HepG2 (cell line): ENCODE data around the gene GNRH2. TPM values are rescaled to one million over a fixed set of nuclear protein-coding genes. Genes with fewer than 3 reads are reported as not detected.

ENCODE experiments used
- FOXM1 ChIP-seq: sonication (generic); formaldehyde crosslinking; IDR thresholded peaks from 2 replicates; pipeline ENCODE4 v1.5.0; 2020; ENCODE audit warnings: missing genetic modification reagents
- HNRNPK ChIP-seq: fragments of 200-400 bp; formaldehyde crosslinking; IDR thresholded peaks from 2 replicates; pipeline ENCODE4 v1.6.1; 2018; ENCODE audit warnings: low read length, low read depth, moderate library complexity, mild to moderate bottlenecking; ENCODE audit not compliant: poor library complexity, severe bottlenecking
- HOXA7 ChIP-seq: sonication (generic); formaldehyde crosslinking; IDR thresholded peaks from 2 replicates; pipeline ENCODE4 v1.8.1; 2022; ENCODE audit warnings: mild to moderate bottlenecking, missing genetic modification reagents, moderate library complexity
- MZF1 ChIP-seq: sonication (generic); formaldehyde crosslinking; IDR thresholded peaks from 2 replicates; pipeline ENCODE4 v1.8.1; 2023; ENCODE audit warnings: mild to moderate bottlenecking, missing genetic modification reagents, borderline replicate concordance
- NFE2L1 ChIP-seq: sonication (generic); formaldehyde crosslinking; IDR thresholded peaks from 2 replicates; pipeline ENCODE4 v1.4.0; 2020; ENCODE audit warnings: missing genetic modification reagents, mild to moderate bottlenecking, borderline replicate concordance
- SMAD3 ChIP-seq: sonication (generic); formaldehyde crosslinking; IDR thresholded peaks from 2 replicates; pipeline ENCODE4 v1.4.0; 2020; ENCODE audit warnings: missing genetic modification reagents
- ZFP37 ChIP-seq: sonication (generic); formaldehyde crosslinking; IDR thresholded peaks from 2 replicates; pipeline ENCODE4 v1.4.0; 2020; ENCODE audit warnings: missing genetic modification reagents, borderline replicate concordance
- ZNF10 ChIP-seq: sonication (generic); formaldehyde crosslinking; IDR thresholded peaks from 2 replicates; pipeline ENCODE4 v1.4.0; 2020; ENCODE audit warnings: mild to moderate bottlenecking, low read depth, missing genetic modification reagents, borderline replicate concordance
- ZNF562 ChIP-seq: sonication (generic); formaldehyde crosslinking; IDR thresholded peaks from 2 replicates; pipeline ENCODE4 v1.8.0; 2022; ENCODE audit warnings: missing genetic modification reagents, borderline replicate concordance
- polyA plus RNA-seq, 8 experiments: library from polyadenylated mRNA; depleted of rRNA in 3 of 8; stranded (reverse) in 7 of 8; unstranded in 1 of 8; fragments of >200 nt; fragmentation: Illumina TruSeq in 4 of 8; extraction: Trizol in 4 of 8; gene quantifications; 2 replicates each; pipeline versions ENCODE4 v1.2.1 to v1.2.3, GENCODE V29; 2011 to 2016; ENCODE audit warnings: low read depth in 4 of 8, missing spikeins in 1 of 8, mixed read lengths in 1 of 8; ENCODE audit not compliant: insufficient read depth in 1 of 8
- total RNA-seq, 5 experiments: library from RNA; depleted of rRNA; stranded (reverse); fragments of >200 nt; fragmentation: Illumina TruSeq; extraction: Trizol; gene quantifications; 2 replicates each; pipeline ENCODE4 v1.2.3, GENCODE V29; 2016; ENCODE audit warnings: low read depth in 1 of 5
- TF ChIP-seq, protein P1 (sequence below), 2 experiments: sonication (generic) in 1 of 2; formaldehyde crosslinking in 1 of 2; IDR thresholded peaks; 2 replicates each; pipeline versions ENCODE4 v1.4.0 to v1.6.1; 2016 to 2020; ENCODE audit warnings: borderline replicate concordance in 1 of 2, low read depth in 1 of 2, mild to moderate bottlenecking in 1 of 2, missing genetic modification reagents in 1 of 2
- TF ChIP-seq, protein P2 (sequence below): sonication (generic); formaldehyde crosslinking; IDR thresholded peaks from 2 replicates; pipeline ENCODE4 v1.5.0; 2020; ENCODE audit warnings: missing genetic modification reagents
- TF ChIP-seq, protein P3 (sequence below): sonication (generic); formaldehyde crosslinking; IDR thresholded peaks from 2 replicates; pipeline ENCODE4 v1.8.1; 2023; ENCODE audit warnings: missing genetic modification reagents, inconsistent platforms, borderline replicate concordance
- TF ChIP-seq, protein P4 (sequence below): sonication (generic); formaldehyde crosslinking; IDR thresholded peaks from 2 replicates; pipeline ENCODE4 v1.5.1; 2020; ENCODE audit warnings: missing genetic modification reagents, mild to moderate bottlenecking, borderline replicate concordance
- TF ChIP-seq, protein P5 (sequence below): IDR thresholded peaks from 2 replicates; pipeline ENCODE4 v1.6.1; 2016; ENCODE audit warnings: mild to moderate bottlenecking, missing biosample characterization, missing genetic modification reagents
- TF ChIP-seq, protein P6 (sequence below): sonication (generic); formaldehyde crosslinking; IDR thresholded peaks from 2 replicates; pipeline ENCODE4 v1.5.0; 2020; ENCODE audit warnings: missing genetic modification reagents

Gene GNRH2
- total and polyA plus RNA-seq, 2 of the 13 experiments (the other 11 are each of a cell fraction or from before 2014, with no cell fraction given) = 0.28 TPM; not detected in 1

DNA sequence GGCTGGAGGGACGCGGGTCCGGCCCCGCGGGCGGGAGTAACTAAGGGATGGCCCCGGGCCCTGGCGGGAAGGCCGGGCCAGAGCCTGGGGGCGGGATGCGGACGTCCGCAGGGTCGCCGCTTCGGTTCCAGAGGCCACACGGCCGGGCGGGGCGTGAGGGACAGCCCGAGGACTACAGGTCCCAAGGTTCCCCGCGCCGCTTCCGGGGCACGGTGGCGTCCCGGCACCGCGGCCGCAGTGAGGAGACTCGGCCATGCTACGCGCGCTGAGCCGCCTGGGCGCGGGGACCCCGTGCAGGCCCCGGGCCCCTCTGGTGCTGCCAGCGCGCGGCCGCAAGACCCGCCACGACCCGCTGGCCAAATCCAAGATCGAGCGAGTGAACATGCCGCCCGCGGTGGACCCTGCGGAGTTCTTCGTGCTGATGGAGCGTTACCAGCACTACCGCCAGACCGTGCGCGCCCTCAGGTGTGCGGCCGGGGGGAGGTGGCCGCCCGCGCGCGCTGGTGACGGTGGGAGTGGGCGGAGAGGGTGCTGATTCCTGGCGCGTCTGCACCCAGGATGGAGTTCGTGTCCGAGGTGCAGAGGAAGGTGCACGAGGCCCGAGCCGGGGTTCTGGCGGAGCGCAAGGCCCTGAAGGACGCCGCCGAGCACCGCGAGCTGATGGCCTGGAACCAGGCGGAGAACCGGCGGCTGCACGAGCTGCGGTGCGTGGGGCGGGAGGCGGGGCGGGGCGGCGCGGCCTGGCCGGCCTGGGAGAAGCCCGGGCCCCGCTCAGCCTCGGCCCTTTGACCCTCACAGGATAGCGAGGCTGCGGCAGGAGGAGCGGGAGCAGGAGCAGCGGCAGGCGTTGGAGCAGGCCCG lies 2.6 kb downstream of the GNRH2 start, which contains the start of gene MRPS26 (continued):
- TF ChIP-seq, protein P1, sequence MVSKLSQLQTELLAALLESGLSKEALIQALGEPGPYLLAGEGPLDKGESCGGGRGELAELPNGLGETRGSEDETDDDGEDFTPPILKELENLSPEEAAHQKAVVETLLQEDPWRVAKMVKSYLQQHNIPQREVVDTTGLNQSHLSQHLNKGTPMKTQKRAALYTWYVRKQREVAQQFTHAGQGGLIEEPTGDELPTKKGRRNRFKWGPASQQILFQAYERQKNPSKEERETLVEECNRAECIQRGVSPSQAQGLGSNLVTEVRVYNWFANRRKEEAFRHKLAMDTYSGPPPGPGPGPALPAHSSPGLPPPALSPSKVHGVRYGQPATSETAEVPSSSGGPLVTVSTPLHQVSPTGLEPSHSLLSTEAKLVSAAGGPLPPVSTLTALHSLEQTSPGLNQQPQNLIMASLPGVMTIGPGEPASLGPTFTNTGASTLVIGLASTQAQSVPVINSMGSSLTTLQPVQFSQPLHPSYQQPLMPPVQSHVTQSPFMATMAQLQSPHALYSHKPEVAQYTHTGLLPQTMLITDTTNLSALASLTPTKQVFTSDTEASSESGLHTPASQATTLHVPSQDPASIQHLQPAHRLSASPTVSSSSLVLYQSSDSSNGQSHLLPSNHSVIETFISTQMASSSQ (IDR thresholded peaks at IDR 0.05; ENCODE audit: low read depth) = no peak; the same call in 1 of the 2 replicates
- TF ChIP-seq, protein P1 (CRISPR knock-in tag; IDR thresholded peaks at IDR 0.05; ENCODE audit: borderline replicate concordance) = peak; percentile 87
- TF ChIP-seq, protein P2, sequence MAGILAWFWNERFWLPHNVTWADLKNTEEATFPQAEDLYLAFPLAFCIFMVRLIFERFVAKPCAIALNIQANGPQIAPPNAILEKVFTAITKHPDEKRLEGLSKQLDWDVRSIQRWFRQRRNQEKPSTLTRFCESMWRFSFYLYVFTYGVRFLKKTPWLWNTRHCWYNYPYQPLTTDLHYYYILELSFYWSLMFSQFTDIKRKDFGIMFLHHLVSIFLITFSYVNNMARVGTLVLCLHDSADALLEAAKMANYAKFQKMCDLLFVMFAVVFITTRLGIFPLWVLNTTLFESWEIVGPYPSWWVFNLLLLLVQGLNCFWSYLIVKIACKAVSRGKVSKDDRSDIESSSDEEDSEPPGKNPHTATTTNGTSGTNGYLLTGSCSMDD = no peak
- peak; percentile 82 for TF ChIP-seq HNRNPK
- peak; percentile 81 for TF ChIP-seq SMAD3 (CRISPR knock-in tag)
- TF ChIP-seq ZNF10 (CRISPR knock-in tag) = peak; percentile 88; the same call in 1 of the 2 replicates
- TF ChIP-seq, protein P3, sequence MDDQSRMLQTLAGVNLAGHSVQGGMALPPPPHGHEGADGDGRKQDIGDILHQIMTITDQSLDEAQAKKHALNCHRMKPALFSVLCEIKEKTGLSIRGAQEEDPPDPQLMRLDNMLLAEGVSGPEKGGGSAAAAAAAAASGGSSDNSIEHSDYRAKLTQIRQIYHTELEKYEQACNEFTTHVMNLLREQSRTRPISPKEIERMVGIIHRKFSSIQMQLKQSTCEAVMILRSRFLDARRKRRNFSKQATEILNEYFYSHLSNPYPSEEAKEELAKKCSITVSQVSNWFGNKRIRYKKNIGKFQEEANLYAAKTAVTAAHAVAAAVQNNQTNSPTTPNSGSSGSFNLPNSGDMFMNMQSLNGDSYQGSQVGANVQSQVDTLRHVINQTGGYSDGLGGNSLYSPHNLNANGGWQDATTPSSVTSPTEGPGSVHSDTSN (CRISPR knock-in tag) = peak; percentile 87
- TF ChIP-seq NFE2L1 = no peak; the same call in none of the 2 replicates
- no peak for TF ChIP-seq ZNF562 (CRISPR knock-in tag)
- TF ChIP-seq, protein P4, sequence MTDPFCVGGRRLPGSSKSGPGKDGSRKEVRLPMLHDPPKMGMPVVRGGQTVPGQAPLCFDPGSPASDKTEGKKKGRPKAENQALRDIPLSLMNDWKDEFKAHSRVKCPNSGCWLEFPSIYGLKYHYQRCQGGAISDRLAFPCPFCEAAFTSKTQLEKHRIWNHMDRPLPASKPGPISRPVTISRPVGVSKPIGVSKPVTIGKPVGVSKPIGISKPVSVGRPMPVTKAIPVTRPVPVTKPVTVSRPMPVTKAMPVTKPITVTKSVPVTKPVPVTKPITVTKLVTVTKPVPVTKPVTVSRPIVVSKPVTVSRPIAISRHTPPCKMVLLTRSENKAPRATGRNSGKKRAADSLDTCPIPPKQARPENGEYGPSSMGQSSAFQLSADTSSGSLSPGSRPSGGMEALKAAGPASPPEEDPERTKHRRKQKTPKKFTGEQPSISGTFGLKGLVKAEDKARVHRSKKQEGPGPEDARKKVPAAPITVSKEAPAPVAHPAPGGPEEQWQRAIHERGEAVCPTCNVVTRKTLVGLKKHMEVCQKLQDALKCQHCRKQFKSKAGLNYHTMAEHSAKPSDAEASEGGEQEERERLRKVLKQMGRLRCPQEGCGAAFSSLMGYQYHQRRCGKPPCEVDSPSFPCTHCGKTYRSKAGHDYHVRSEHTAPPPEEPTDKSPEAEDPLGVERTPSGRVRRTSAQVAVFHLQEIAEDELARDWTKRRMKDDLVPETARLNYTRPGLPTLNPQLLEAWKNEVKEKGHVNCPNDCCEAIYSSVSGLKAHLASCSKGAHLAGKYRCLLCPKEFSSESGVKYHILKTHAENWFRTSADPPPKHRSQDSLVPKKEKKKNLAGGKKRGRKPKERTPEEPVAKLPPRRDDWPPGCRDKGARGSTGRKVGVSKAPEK (CRISPR knock-in tag) = 0 out of 2 replicates have a peak, but pooled peaks have one; percentile 46
- TF ChIP-seq HOXA7 (CRISPR knock-in tag) = peak; percentile 74; the same call in 1 of the 2 replicates
- TF ChIP-seq MZF1 (CRISPR knock-in tag) = peak; percentile 9; the same call in 1 of the 2 replicates
- TF ChIP-seq, protein P5, sequence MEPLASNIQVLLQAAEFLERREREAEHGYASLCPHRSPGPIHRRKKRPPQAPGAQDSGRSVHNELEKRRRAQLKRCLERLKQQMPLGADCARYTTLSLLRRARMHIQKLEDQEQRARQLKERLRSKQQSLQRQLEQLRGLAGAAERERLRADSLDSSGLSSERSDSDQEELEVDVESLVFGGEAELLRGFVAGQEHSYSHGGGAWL (CRISPR knock-in tag) = peak; percentile 81
- peak; percentile 75 for TF ChIP-seq FOXM1
- no peak; the same call in 1 of the 2 replicates for TF ChIP-seq ZFP37 (CRISPR knock-in tag)
- TF ChIP-seq, protein P6, sequence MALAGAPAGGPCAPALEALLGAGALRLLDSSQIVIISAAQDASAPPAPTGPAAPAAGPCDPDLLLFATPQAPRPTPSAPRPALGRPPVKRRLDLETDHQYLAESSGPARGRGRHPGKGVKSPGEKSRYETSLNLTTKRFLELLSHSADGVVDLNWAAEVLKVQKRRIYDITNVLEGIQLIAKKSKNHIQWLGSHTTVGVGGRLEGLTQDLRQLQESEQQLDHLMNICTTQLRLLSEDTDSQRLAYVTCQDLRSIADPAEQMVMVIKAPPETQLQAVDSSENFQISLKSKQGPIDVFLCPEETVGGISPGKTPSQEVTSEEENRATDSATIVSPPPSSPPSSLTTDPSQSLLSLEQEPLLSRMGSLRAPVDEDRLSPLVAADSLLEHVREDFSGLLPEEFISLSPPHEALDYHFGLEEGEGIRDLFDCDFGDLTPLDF (CRISPR knock-in tag) = peak; percentile 91
